Fibroblast of skin of right biceps (primary cell): Measurements from ENCODE around the gene TNIP1.

Experiments used
- DNase-seq: peaks from one replicate; pipeline ENCODE4 v3.0.0-alpha.2; 2013

The TNIP1 gene

GRCh38 chr5:151063142-151063989 is 17.5 kb downstream of the TNIP1 start:
- DNase-seq: peak; percentile 88

DNA sequence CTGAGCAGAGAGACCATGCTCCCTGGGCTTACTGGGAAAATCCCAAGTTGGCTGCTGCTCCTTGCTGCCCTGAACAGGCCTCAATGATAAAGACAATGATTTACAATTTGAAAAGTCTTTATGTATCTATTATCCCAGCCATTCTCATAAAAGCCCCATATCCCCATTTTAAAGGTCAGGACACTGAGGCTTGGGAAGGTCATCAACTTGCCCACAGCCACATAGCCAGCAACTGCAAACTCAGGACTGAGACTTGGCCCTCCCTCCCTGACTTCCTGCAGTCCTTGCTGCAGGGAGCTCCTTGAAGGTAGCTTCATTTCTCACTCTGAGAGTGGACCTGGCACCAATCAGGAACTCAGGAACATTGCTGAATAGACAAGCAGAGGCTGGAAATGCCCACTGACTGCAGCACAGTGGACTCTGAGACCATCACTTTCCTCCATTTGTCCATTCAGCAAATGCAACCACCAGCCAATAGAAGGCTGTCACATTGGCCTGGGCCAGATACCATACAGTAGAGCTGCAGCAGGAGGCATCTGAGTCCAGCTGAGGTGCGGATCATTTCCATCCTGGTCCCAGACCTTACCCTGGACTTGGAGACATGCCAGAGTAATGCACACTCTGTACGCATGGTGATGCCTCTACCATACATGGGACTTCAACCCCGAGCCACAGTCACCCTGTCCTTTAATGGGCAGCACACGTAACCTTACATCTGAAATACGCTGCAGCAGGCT is 18.3 kb downstream of the TNIP1 start:
- DNase-seq: no peak

DNA sequence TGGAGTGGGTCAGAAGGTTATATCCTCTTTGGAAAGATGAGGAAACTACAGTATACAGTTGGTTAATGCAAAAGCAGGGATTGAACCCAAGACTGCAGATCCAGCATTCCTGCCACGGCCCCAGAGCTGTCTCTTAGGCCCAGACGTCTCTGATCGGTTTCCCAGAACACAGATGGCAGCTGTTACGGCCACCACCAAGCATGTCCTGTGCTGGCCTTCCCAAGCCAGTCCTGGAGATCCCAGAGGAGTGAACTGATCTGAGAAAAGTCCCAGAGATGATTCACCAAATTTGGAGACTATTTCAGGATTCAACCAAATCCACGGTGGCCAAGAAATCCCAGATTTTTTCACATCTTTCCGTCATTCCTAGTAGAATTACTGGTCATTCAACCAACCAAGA is 20.1 kb downstream of the TNIP1 start:
- DNase-seq: no peak

GRCh38 chr5:151058891-151059489 is 21.8 kb downstream of the TNIP1 start:
- no peak for DNase-seq

GRCh38 chr5:151058301-151058700 is 22.5 kb downstream of the TNIP1 start:
- DNase-seq: no peak

GRCh38 chr5:151056379-151057325 is 24.2 kb downstream of the TNIP1 start:
- no peak for DNase-seq

- DNase-seq: no peak
Observed at GRCh38 chr5:151055336-151055735, 25.5 kb downstream of the TNIP1 start.

DNA sequence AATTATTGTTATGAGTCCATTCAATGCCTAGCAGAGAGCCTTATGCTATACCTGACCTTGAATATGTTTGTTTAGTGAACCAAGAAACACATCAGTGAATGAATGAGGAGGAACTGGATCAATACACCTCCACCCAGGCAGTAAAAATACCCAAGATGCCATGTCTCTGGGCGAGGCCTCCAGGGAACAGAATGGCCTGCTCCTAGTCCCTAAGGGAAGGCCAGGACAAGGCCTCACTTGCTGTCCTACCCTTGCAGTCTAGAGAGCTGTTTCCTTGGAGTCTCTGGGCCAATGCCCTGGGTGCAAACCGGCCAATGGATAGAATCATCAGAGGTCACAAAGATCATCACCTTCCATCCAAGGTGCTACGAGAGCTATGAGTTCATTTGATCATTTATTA is 26.1 kb downstream of the TNIP1 start:
- DNase-seq: no peak

- no peak for DNase-seq
Observed at GRCh38 chr5:151053796-151054462, 26.9 kb downstream of the TNIP1 start.

GRCh38 chr5:151052836-151053235 is 28.0 kb downstream of the TNIP1 start:
- no peak for DNase-seq

- no peak for DNase-seq
Observed at GRCh38 chr5:151051931-151052608, 28.8 kb downstream of the TNIP1 start.

GRCh38 chr5:151051066-151051930 is 29.5 kb downstream of the TNIP1 start:
- peak; percentile 71 for DNase-seq

DNA sequence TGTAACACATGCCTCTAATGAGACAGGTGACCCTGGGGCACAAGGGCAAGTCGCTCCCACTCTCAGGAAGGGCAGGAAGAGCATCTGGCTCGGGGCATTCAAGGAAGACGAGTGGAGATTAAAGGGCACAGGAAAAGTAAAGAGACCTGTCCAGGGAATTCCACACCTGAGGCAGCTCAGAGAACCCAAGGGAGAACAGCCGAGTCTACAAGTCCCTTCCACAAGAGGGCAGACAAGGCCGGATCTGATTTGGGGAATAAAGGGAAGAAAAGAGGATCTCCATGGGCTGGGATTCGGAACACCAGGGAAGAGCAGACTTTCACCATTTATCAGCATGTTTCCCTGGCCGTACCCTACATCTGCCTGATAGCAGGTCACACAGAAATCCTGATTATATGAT is 32.3 kb downstream of the TNIP1 start:
- DNase-seq: peak; percentile 28

GRCh38 chr5:151047814-151048425 is 32.9 kb downstream of the TNIP1 start:
- DNase-seq: no peak

DNA sequence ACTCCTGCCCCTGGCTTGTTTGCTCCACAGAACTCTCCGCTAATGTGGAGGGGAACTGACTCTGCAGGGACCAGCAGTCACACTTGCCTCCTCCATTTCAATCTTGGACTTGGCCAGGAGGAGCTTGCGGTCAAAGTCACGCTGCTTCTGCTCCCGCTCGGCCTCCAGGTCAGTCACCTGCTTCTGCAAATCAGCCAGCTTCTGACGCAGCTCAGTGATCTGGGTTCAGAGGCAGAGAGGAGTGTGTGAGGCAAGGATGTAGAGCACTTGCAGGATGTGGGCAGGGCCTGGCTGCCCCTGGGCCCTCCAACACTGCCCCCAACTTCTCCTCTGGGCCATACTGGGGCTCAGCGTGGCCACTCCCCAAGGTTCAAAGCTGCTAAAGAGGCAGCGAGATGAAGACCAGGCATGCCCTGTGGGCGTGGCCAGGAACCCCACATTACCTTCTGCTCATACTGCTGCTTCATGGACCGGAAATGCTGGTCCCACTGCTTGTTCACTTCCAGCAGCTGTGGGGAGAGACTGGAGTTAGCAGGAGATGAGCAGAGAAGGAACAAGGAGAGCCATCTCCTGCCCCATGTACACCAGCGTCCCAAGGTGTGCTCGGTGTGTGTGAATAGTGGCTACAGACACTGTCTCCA is 38.3 kb downstream of the TNIP1 start:
- DNase-seq: no peak

DNA sequence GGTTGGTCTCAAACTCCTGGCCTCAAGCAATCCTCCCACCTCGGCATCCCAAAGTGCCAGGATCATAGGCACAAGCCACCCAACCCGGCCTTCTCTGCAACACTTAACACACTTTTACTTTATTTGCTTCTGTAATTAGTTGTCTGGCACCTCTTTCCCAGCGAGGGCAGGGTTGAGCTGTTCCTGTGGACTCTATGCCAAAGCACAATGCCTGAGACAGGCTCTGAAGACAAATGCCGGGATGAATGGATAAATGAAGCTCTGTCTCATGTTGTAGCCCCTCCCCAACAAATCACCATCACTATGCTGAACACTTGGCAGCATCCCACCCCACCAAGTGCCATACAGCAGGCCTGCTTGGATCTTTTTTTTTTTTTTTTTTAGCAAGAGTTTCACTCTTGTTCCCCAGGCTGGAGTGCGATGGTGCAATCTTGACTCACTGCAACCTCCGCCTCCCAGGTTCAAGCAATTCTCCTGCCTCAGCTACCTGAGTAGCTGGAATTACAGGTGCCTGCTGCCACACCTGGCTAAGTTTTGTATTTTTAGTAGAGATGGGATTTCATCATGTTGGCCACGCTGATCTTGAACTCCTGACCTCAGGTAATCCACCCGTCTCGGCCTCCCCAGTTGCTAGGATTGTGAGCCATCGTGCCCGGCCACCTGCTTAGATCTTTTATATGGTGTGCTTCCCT is 39.1 kb downstream of the TNIP1 start:
- no peak for DNase-seq

DNA sequence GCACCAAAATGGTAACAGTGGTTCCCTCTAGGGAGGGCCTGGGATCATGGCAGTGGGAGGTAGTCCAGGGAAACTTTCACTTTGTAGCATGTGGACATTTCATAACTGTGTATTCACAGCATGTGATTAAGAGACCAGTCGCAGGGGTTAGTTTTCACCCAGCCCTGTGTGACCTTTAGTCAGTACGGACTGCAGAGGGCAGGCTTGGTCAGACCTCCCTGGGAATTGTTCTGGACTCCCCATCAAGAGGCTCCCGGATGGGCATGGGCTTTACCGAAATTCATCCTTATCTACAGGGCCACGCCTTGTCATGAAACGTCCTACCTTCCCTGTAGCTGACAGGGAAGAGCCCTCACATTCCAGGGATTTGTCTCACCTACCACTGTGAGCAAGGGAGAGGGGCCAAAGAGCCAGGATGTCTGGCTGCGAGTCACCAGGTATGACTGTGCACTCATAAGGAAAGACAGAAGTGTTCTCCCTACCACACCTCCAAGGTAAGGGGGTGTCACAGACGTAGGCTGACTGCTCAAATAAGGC is 40.6 kb downstream of the TNIP1 start:
- DNase-seq: no peak

DNA sequence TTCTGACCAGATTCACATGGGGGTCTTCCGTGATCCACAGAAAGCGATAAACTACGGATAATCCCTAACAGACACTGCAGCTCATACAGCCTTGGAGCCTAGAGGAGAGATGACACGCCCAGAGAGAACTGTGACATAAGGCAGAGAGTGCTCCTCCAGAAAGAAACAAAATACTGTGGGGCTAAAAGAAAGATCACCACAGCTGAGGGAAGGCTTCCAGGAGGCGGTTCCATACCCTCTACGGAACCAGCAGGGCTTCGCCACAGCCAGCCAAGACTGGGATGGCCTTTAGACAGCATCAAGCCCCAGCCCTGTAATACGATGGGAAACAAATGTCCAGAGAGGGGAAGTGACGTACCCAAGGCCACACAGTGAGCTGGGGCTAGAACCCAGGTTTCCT is 41.2 kb downstream of the TNIP1 start:
- no peak for DNase-seq

DNA sequence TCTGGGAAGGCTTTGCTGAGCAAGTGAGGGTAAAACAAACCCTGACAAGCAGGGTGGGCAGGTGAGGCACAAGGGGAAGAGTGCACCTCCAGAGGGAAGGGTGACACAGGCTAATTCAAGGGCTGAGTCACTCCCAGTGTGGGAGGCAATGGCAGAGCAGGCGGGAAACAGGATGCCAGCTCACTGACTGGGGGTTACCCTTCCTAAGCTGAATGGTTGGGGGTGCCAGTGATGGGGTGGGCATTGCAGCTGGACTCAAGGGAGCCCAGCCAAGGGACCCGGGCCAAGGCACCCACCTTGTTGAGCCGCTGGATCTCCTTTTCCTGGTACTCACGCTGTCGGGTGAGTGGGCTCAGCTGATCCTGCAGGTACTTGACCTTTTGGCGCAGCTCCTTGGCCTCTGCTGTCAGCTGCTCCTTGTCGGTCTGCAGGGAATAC is 42.0 kb downstream of the TNIP1 start:
- DNase-seq: no peak
